Adrenal gland (tissue), 12 donors: ENCODE data around the gene CLIC4. TPM values are rescaled to one million over a fixed set of nuclear protein-coding genes. Genes with fewer than 3 reads are reported as not detected.

Experiments
- DNase-seq, 7 donors: peaks; one replicate each; pipeline ENCODE4 v3.0.0-alpha.2; 2019 to 2020
- H3K27ac ChIP-seq, 5 donors: fragments of 200-600 bp; sonication (generic) in 4 of 5; 1 replicate in 3 of 5; 2 replicates in 2 of 5; pipeline versions ENCODE4 v1.5.1 to v1.8.0; 2016 to 2020; ENCODE audit warnings: mild to moderate bottlenecking in 1 of 5
- H3K27me3 ChIP-seq: fragments of 200-600 bp; 2 replicates; pipeline ENCODE4 v1.8.0; 2021
- H3K36me3 ChIP-seq, 2 donors: fragments of 200-600 bp; replicated peaks in 1 of 2; 1 replicate in 1 of 2; 2 replicates in 1 of 2; pipeline versions ENCODE4 v1.5.1 to v1.8.0; 2018 to 2022
- H3K4me1 ChIP-seq, 2 donors: fragments of 200-600 bp; replicated peaks in 1 of 2; 1 replicate in 1 of 2; 2 replicates in 1 of 2; pipeline versions ENCODE4 v1.5.1 to v1.8.0; 2018 to 2021
- H3K4me3 ChIP-seq, 4 donors: fragments of 200-600 bp; sonication (generic) in 3 of 4; one replicate each; pipeline ENCODE4 v1.5.1; 2016 to 2018
- H3K9me3 ChIP-seq, 3 donors: fragments of 200-600 bp; sonication (generic) in 1 of 3; replicated peaks in 1 of 3; 1 replicate in 2 of 3; 2 replicates in 1 of 3; pipeline versions ENCODE4 v1.5.1 to v1.8.0; 2016 to 2021
- POLR2A ChIP-seq, 2 donors: fragments of 450-650 bp; IDR thresholded peaks; one replicate each; pipeline ENCODE4 v1.6.1; 2017; ENCODE audit warnings: antibody characterized with exemption in 2 of 2, mild to moderate bottlenecking in 2 of 2, moderate library complexity in 1 of 2
- WGBS, 4 donors: extraction: QIAGEN DNeasy Blood & Tissue Kit in 2 of 4; methylation state at CpG; one replicate each; pipeline versions ENCODE4 v1.1.5 to v1.1.7; 2013 to 2017; 5-methylcytosine and 5-hydroxymethylcytosine counted together
- intact Hi-C, 2 donors: fragments of 100-400 bp; cut with DNase I; formaldehyde crosslinking; loops; one replicate each; pipeline versions ENCODE4 v1.14.1 to v1.15.0; 2022 to 2023
- polyA plus RNA-seq, 3 donors: library from polyadenylated mRNA; stranded (reverse); fragments of 200-250 nt in 2 of 3; fragments of 350-450 nt in 1 of 3; fragmentation: Illumina TruSeq in 1 of 3; extraction: RNeasy Lipid Tissue Mini Kit (QIAGEN cat#74804) in 1 of 3; gene quantifications; one replicate each; pipeline ENCODE4 v1.2.3, GENCODE V29; 2013 to 2014
- total RNA-seq, 9 donors: library from RNA; depleted of rRNA in 4 of 9; stranded (reverse); fragments of >200 nt in 4 of 9; fragments of 120-200 nt in 1 of 9; fragmentation: NEBNext Ultra II Directional in 1 of 9; extraction: Animal tissue kit (Norgen Biotek cat#: 25700) in 1 of 9; gene quantifications; one replicate each; pipeline versions ENCODE4 v1.1.0 to v1.2.4, GENCODE V29; 2013 to 2023
- TF ChIP-seq, protein P1 (sequence below), 6 experiments: fragments of 450-650 bp in 4 of 6; fragments of 200-600 bp in 2 of 6; sonication (generic) in 1 of 6; IDR thresholded peaks; 1 replicate in 5 of 6; 2 replicates in 1 of 6; pipeline versions ENCODE4 v1.5.1 to v1.8.0; 2016 to 2021; ENCODE audit warnings: antibody characterized with exemption in 6 of 6, mild to moderate bottlenecking in 2 of 6, moderate library complexity in 1 of 6
- donor health status: healthy with polysubstance abuse.
- donor health status: Bipolar disorder and iron deficiency.
- donor health status: DM: yes; HTN: yes; CAD: no.
- donor health status: DM: no; HTN: no; CAD: no.
- donor health status: DM: no; HTN: no; CAD: no.
- donor health status: DM: yes; HTN: yes; CAD: no.

The CLIC4 gene
- total and polyA plus RNA-seq, 12 donors = 26.8 to 166 (median 107) TPM

- WGBS, 4 donors = 59 to 78% (median 73%) methylated on average over 1 of the region's 1 CpG
- no peaks in the 10 kb centered on the region for H3K36me3 ChIP-seq
- H3K9me3 ChIP-seq = no peaks in the 10 kb centered on the region
- no peak overlapping the region for H3K4me3 ChIP-seq
- TF ChIP-seq POLR2A (IDR thresholded peaks at IDR 0.05) = no peak
- TF ChIP-seq, protein P1, sequence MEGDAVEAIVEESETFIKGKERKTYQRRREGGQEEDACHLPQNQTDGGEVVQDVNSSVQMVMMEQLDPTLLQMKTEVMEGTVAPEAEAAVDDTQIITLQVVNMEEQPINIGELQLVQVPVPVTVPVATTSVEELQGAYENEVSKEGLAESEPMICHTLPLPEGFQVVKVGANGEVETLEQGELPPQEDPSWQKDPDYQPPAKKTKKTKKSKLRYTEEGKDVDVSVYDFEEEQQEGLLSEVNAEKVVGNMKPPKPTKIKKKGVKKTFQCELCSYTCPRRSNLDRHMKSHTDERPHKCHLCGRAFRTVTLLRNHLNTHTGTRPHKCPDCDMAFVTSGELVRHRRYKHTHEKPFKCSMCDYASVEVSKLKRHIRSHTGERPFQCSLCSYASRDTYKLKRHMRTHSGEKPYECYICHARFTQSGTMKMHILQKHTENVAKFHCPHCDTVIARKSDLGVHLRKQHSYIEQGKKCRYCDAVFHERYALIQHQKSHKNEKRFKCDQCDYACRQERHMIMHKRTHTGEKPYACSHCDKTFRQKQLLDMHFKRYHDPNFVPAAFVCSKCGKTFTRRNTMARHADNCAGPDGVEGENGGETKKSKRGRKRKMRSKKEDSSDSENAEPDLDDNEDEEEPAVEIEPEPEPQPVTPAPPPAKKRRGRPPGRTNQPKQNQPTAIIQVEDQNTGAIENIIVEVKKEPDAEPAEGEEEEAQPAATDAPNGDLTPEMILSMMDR (IDR thresholded peaks at IDR 0.05) = no peak
- no peak overlapping the region for H3K27ac ChIP-seq
- intact Hi-C loops = no loop called here
- no peaks in the 10 kb centered on the region for H3K27me3 ChIP-seq
- H3K4me1 ChIP-seq = peaks cover 11 to 50% of the 10 kb centered on the region in 2 donors
- DNase-seq = no peak
Measured at GRCh38 chr1:24826510-24826909, 81.3 kb downstream of the CLIC4 start.

DNA sequence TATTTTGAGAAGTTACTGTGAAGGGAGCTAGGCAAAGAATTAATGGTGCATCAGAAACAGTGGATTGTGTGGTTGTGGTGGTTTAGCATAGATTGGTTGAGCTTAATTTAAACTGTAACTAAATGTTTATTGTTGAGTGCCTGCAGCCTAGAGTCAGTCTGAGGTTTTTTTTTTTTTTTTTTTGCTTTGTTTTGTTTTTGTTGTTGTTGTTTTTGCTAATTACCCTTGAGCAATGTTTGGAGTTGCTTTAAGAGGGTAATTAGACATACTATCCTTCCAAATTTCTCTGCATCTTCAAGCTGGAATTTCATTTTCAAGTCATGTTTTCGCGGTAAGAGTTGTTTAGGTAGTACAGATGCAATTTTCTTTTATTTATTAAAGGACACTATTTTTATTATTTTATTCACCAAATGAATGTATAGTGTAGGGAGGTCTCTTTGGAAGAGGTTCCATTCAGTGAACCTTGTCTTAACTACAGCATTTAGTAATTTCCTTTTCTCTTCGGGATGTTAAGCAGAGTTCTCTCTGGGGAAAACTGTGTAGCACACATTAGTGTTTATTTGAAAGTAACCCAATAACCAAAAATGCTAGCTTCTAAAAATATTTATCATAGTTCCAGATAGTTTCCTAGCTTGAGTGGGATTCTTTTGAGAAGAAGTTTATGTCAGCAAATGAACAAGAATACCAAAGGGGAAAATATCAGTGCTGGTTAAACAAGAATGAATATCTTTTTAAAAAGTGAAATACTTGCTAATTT lies 82.3 kb downstream of the CLIC4 start:
- no peak for TF ChIP-seq POLR2A (IDR thresholded peaks at IDR 0.05)
- TF ChIP-seq, protein P1 (IDR thresholded peaks at IDR 0.05) = no peak
- no peak overlapping the region for H3K4me3 ChIP-seq
- DNase-seq = no peak
- H3K27me3 ChIP-seq = no peaks in the 10 kb centered on the region
- no peaks in the 10 kb centered on the region for H3K36me3 ChIP-seq
- H3K4me1 ChIP-seq = peaks cover 11 to 50% of the 10 kb centered on the region in 2 donors
- H3K27ac ChIP-seq = no peak overlapping the region
- intact Hi-C loops = loop anchor here in 1 of 2 donors (2.0 kb wide), 1 partner anchor 135 kb away; no protein-coding TSS in a partner anchor
- 77 to 86% (median 84%) methylated on average over 3 of the region's 3 CpGs for WGBS, 4 donors
- no peaks in the 10 kb centered on the region for H3K9me3 ChIP-seq

DNA sequence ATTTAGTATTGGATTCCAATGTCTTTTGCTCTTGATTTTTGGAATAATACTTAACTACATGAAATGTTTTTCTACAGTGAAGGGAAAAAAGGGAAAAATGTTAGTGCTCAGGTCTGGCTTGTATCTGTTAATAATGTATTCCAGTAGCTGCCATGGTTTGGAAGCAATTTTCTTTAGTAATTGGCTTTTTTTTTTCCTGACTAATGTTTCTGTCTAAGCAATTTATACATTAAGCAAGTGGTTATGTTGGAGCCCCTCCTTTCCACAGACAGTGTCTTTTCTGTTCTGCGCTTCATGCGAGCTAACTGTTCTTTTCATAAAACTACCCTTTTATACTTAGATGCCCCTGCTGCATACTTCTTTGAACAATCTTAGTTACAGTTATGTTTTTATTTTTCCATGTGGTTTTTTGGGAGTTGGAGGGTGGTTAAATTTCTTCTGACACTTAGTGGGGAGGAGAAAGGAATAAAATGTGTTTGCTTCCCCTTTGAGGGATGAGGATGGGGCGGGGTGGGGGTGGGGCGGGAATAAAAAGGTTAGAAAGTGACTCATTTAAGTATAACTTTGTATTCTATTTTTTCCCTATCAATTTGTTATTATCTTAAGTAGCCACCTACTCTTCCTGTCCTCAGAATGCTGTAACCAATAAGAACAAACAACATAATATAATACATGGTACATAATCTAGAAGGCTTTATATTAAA lies 83.1 kb downstream of the CLIC4 start:
- no peak overlapping the region for H3K4me3 ChIP-seq
- H3K36me3 ChIP-seq = no peaks in the 10 kb centered on the region
- intact Hi-C loops = loop anchor here in 1 of 2 donors (2.0 kb wide), 1 partner anchor 136 kb away; no protein-coding TSS in a partner anchor
- DNase-seq = no peak
- 69 to 75% (median 72%) methylated on average over 4 of the region's 4 CpGs for WGBS, 4 donors
- TF ChIP-seq, protein P1 (IDR thresholded peaks at IDR 0.05) = no peak
- TF ChIP-seq POLR2A (IDR thresholded peaks at IDR 0.05) = no peak
- H3K27ac ChIP-seq = no peak overlapping the region
- H3K4me1 ChIP-seq = peaks cover 11 to 50% of the 10 kb centered on the region in 2 donors
- H3K9me3 ChIP-seq = no peaks in the 10 kb centered on the region
- H3K27me3 ChIP-seq = no peaks in the 10 kb centered on the region

- H3K4me1 ChIP-seq = peaks cover 11 to 47% of the 10 kb centered on the region in 2 donors
- no peak overlapping the region for H3K27ac ChIP-seq
- DNase-seq = no peak
- intact Hi-C loops = loop anchor here in 1 of 2 donors (2.0 kb wide), 1 partner anchor 136 kb away; no protein-coding TSS in a partner anchor
- no peaks in the 10 kb centered on the region for H3K27me3 ChIP-seq
- 80 to 84% (median 81%) methylated on average over 2 of the region's 2 CpGs for WGBS, 4 donors
- no peak for TF ChIP-seq POLR2A (IDR thresholded peaks at IDR 0.05)
- TF ChIP-seq, protein P1 (IDR thresholded peaks at IDR 0.05) = no peak
- H3K9me3 ChIP-seq = no peaks in the 10 kb centered on the region
- H3K4me3 ChIP-seq = no peak overlapping the region
- no peaks in the 10 kb centered on the region for H3K36me3 ChIP-seq
Measured at GRCh38 chr1:24828887-24829192, 83.6 kb downstream of the CLIC4 start.
